OCI-LY3 (cell line): Measurements from ENCODE around the gene SGIP1.

Experiments
- H2AFZ ChIP-seq: fragments of 200-600, 300-600 bp; shearing (Covaris generic); 2 replicates; pipeline ENCODE4 v1.6.0; 2014; ENCODE audit warnings: antibody characterized with exemption, low read depth, low read length
- H3K27ac ChIP-seq: fragments of 200-600, 300-600 bp; sonication (generic); 2 replicates; pipeline ENCODE4 v1.5.1; 2014; ENCODE audit warnings: mild to moderate bottlenecking, low read length, moderate library complexity, mixed read lengths
- H3K27me3 ChIP-seq: fragments of 200-600, 300-600 bp; sonication (generic); 2 replicates; pipeline ENCODE4 v1.6.1; 2014; ENCODE audit warnings: low read depth, low read length, mixed read lengths
- H3K36me3 ChIP-seq: fragments of 200-600, 300-600 bp; sonication (generic); replicated peaks from 2 replicates; pipeline ENCODE3; 2014; ENCODE audit warnings: low read depth, low read length, mixed read lengths
- H3K4me1 ChIP-seq: fragments of 300-600, 200-600 bp; sonication (generic); 2 replicates; pipeline ENCODE4 v1.6.1; 2014; ENCODE audit warnings: low read length, mixed read lengths
- H3K4me2 ChIP-seq: fragments of 200-600, 300-600 bp; sonication (generic); 2 replicates; pipeline ENCODE4 v1.6.1; 2014; ENCODE audit warnings: low read length, mixed read lengths
- H3K4me3 ChIP-seq: fragments of 300-600, 200-600 bp; sonication (generic); 2 replicates; pipeline ENCODE4 v1.5.1; 2014; ENCODE audit warnings: antibody characterized with exemption, mild to moderate bottlenecking, low read length, moderate library complexity
- H3K79me2 ChIP-seq: fragments of 300-600, 200-600 bp; shearing (Covaris generic); 2 replicates; pipeline ENCODE4 v1.6.1; 2014; ENCODE audit warnings: mild to moderate bottlenecking, low read length, mixed read lengths
- H3K9ac ChIP-seq: fragments of 300-600, 200-600 bp; shearing (Covaris generic); 2 replicates; pipeline ENCODE4 v1.6.0; 2014; ENCODE audit warnings: mild to moderate bottlenecking, low read length, moderate library complexity
- H3K9me3 ChIP-seq: fragments of 200-600, 300-600 bp; shearing (Covaris generic); 2 replicates; pipeline ENCODE4 v1.6.1; 2014; ENCODE audit warnings: low read length, mixed read lengths; ENCODE audit not compliant: insufficient read depth
- H4K20me1 ChIP-seq: fragments of 200-600, 300-600 bp; sonication (generic); 2 replicates; pipeline ENCODE4 v1.6.1; 2016; ENCODE audit warnings: low read length, mixed read lengths; ENCODE audit not compliant: insufficient read depth
- EZH2phosphoT487 ChIP-seq: fragments of 200-600 bp; shearing (Covaris generic); IDR thresholded peaks from 2 replicates; pipeline ENCODE4 v1.6.1; 2018; ENCODE audit warnings: antibody characterized with exemption, mixed run types, low read depth
- TF ChIP-seq, protein P1 (sequence below): fragments of 200-600, 300-600 bp; sonication (generic); IDR thresholded peaks from 2 replicates; pipeline ENCODE4 v1.5.1; 2014; ENCODE audit warnings: antibody characterized with exemption, low read length, low read depth

Gene SGIP1

GRCh38 chr1:66729119-66729518 lies 195.2 kb downstream of the SGIP1 start:
- Histone ChIP-seq H3K4me3 (no peak overlapping the region), H3K4me2 (no peak overlapping the region), H3K9me3 (no peaks in the 10 kb centered on the region), H3K27me3 (no peaks in the 10 kb centered on the region), H3K4me1 (peaks cover 9% of the 10 kb centered on the region; the same call in 1 of the 2 replicates), H2AFZ (no peak overlapping the region), H3K79me2 (no peaks in the 10 kb centered on the region), H3K36me3 (no peaks in the 10 kb centered on the region), H4K20me1 (no peaks in the 10 kb centered on the region), H3K9ac (no peak overlapping the region), H3K27ac (no peak overlapping the region)
- TF ChIP-seq, protein P1, sequence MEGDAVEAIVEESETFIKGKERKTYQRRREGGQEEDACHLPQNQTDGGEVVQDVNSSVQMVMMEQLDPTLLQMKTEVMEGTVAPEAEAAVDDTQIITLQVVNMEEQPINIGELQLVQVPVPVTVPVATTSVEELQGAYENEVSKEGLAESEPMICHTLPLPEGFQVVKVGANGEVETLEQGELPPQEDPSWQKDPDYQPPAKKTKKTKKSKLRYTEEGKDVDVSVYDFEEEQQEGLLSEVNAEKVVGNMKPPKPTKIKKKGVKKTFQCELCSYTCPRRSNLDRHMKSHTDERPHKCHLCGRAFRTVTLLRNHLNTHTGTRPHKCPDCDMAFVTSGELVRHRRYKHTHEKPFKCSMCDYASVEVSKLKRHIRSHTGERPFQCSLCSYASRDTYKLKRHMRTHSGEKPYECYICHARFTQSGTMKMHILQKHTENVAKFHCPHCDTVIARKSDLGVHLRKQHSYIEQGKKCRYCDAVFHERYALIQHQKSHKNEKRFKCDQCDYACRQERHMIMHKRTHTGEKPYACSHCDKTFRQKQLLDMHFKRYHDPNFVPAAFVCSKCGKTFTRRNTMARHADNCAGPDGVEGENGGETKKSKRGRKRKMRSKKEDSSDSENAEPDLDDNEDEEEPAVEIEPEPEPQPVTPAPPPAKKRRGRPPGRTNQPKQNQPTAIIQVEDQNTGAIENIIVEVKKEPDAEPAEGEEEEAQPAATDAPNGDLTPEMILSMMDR, result no peak
- no peak for TF ChIP-seq EZH2phosphoT487

DNA sequence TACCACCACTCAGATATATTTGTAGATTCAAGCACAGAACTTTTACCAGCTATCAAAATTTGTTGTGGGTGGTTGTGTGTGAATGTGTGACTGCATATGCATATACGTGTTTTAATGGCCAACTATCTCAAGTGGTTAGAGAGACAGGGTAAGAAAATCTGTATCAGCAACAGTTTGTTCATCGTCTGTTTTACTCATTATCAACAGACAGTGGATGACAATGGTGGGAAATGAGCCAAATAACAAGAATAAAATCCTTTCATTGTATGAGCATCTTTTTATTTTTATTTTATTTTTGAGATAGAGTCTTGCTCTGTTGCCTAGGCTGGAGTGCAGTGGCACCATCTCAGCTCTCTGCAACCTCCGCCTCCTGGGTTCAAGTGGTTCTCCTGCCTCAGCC lies 195.6 kb downstream of the SGIP1 start:
- no peak overlapping the region for H3K9ac ChIP-seq
- no peak overlapping the region for H2AFZ ChIP-seq
- H3K27ac ChIP-seq, result no peak overlapping the region
- H3K27me3 ChIP-seq, result no peaks in the 10 kb centered on the region
- H3K4me1 ChIP-seq, result peaks cover 9% of the 10 kb centered on the region; the same call in 1 of the 2 replicates
- H3K79me2 ChIP-seq, result no peaks in the 10 kb centered on the region
- TF ChIP-seq, protein P1, result no peak
- no peak for TF ChIP-seq EZH2phosphoT487
- no peak overlapping the region for H3K4me3 ChIP-seq
- H4K20me1 ChIP-seq, result no peaks in the 10 kb centered on the region
- no peaks in the 10 kb centered on the region for H3K9me3 ChIP-seq
- H3K4me2 ChIP-seq, result no peak overlapping the region
- no peaks in the 10 kb centered on the region for H3K36me3 ChIP-seq

DNA sequence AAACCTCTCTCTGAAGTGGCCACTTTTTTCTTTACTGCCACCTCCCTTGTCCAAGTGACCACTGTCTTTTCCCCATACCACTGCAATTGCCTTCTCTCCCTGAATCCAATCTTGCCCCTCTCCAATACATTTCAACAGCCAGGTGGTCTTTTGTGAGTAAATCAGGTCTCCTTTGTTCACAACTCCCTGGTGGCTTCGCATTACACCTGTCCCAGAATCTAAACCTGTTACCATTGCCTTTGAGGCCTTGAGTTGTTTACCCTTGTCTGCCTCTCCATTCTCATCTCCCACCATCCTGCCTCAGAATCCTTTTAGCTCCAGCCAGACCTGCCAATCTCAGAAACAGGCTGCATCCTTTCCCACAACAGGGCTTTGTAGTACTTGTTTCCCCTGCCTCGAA lies 196.5 kb downstream of the SGIP1 start:
- no peak overlapping the region for H3K9ac ChIP-seq
- no peaks in the 10 kb centered on the region for H3K9me3 ChIP-seq
- H4K20me1 ChIP-seq, result no peaks in the 10 kb centered on the region
- no peak for TF ChIP-seq EZH2phosphoT487
- TF ChIP-seq, protein P1, result no peak
- peaks cover 9% of the 10 kb centered on the region; the same call in 1 of the 2 replicates for H3K4me1 ChIP-seq
- H3K36me3 ChIP-seq, result no peaks in the 10 kb centered on the region
- H2AFZ ChIP-seq, result no peak overlapping the region
- H3K79me2 ChIP-seq, result no peaks in the 10 kb centered on the region
- no peak overlapping the region for H3K4me2 ChIP-seq
- H3K4me3 ChIP-seq, result no peak overlapping the region
- H3K27me3 ChIP-seq, result no peaks in the 10 kb centered on the region
- no peak overlapping the region for H3K27ac ChIP-seq

- H3K27ac ChIP-seq, result no peak overlapping the region
- no peak overlapping the region for H3K4me3 ChIP-seq
- no peaks in the 10 kb centered on the region for H3K36me3 ChIP-seq
- H2AFZ ChIP-seq, result no peak overlapping the region
- no peak overlapping the region for H3K9ac ChIP-seq
- peaks cover 4% of the 10 kb centered on the region; the same call in 1 of the 2 replicates for H3K4me1 ChIP-seq
- no peaks in the 10 kb centered on the region for H3K27me3 ChIP-seq
- TF ChIP-seq, protein P1, result no peak
- TF ChIP-seq EZH2phosphoT487, result no peak
- no peak overlapping the region for H3K4me2 ChIP-seq
- H3K9me3 ChIP-seq, result no peaks in the 10 kb centered on the region
- no peaks in the 10 kb centered on the region for H4K20me1 ChIP-seq
- H3K79me2 ChIP-seq, result no peaks in the 10 kb centered on the region
Observed at GRCh38 chr1:66731170-66731865, 197.4 kb downstream of the SGIP1 start.
